ENCODE results near the gene YY1AP1. TPM values are rescaled to one million over a fixed set of nuclear protein-coding genes. Genes with fewer than 3 reads are reported as not detected.
"Not testable (repeated sequence)": the region's sequence is repeated elsewhere in the genome, so short reads cannot be mapped to it uniquely, and the experiment has no call there.

Gene YY1AP1
- total and polyA plus RNA-seq, 12 donors: 44.0 to 70.4 (median 57.6) TPM

DNA sequence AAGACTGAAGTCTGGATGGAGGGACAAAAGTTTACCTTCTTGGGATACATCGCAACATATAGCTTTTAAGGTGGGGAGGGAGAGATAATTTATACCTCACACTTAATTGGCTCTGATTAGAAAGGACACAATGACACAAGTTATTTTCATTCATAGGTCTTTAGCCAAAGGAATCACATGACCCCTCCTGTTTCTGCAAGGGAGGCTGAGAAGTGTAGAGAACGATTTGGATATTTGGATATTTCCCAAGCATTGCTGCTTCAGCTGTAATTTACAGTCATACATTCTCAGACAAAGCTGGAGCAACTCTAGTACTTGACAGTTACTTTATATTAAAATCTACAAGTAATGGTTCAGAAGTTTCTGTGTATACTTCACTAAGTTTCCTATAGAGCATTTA lies 24.5 kb upstream of the YY1AP1 start:
- Histone ChIP-seq H3K9me3 (replicated peaks in 1 of 3) (no peaks in the 10 kb centered on the region), H3K4me3 (no peak overlapping the region), H3K27ac (no peak overlapping the region), H3K4me1 (replicated peaks in 1 of 2) (peaks cover 0 to 7% of the 10 kb centered on the region in 2 donors), H3K27me3 (no peaks in the 10 kb centered on the region), H3K36me3 (replicated peaks in 1 of 2) (no peaks in the 10 kb centered on the region)
- DNase-seq: no peak
- TF ChIP-seq POLR2A (IDR thresholded peaks at IDR 0.05): no peak
- TF ChIP-seq, protein P1, sequence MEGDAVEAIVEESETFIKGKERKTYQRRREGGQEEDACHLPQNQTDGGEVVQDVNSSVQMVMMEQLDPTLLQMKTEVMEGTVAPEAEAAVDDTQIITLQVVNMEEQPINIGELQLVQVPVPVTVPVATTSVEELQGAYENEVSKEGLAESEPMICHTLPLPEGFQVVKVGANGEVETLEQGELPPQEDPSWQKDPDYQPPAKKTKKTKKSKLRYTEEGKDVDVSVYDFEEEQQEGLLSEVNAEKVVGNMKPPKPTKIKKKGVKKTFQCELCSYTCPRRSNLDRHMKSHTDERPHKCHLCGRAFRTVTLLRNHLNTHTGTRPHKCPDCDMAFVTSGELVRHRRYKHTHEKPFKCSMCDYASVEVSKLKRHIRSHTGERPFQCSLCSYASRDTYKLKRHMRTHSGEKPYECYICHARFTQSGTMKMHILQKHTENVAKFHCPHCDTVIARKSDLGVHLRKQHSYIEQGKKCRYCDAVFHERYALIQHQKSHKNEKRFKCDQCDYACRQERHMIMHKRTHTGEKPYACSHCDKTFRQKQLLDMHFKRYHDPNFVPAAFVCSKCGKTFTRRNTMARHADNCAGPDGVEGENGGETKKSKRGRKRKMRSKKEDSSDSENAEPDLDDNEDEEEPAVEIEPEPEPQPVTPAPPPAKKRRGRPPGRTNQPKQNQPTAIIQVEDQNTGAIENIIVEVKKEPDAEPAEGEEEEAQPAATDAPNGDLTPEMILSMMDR (IDR thresholded peaks at IDR 0.05): no peak
- WGBS, 4 donors: 55 to 62% (median 60%) methylated on average over 2 of the region's 2 CpGs
- intact Hi-C loops (cut with DNase I): no loop called here

GRCh38 chr1:155712636-155713035 lies 24.1 kb upstream of the YY1AP1 start:
- H3K4me1 ChIP-seq (replicated peaks in 1 of 2); H3K36me3 ChIP-seq (replicated peaks in 1 of 2); H3K4me3 ChIP-seq; H3K9me3 ChIP-seq (replicated peaks in 1 of 3); H3K27me3 ChIP-seq; H3K27ac ChIP-seq; intact Hi-C loops (cut with DNase I); DNase-seq: not testable (repeated sequence)
- WGBS, 4 donors: 88 to 90% (median 90%) methylated on average over 3 of the region's 3 CpGs

- intact Hi-C loops (cut with DNase I); H3K4me3 ChIP-seq; H3K4me1 ChIP-seq (replicated peaks in 1 of 2); H3K36me3 ChIP-seq (replicated peaks in 1 of 2); H3K27me3 ChIP-seq; DNase-seq; H3K9me3 ChIP-seq (replicated peaks in 1 of 3); H3K27ac ChIP-seq: not testable (repeated sequence)
- WGBS, 4 donors: 87 to 100% (median 95%) methylated on average over 1 to 3 of the region's 3 CpGs
Observed at GRCh38 chr1:155711457-155711856, 22.9 kb upstream of the YY1AP1 start.

DNA sequence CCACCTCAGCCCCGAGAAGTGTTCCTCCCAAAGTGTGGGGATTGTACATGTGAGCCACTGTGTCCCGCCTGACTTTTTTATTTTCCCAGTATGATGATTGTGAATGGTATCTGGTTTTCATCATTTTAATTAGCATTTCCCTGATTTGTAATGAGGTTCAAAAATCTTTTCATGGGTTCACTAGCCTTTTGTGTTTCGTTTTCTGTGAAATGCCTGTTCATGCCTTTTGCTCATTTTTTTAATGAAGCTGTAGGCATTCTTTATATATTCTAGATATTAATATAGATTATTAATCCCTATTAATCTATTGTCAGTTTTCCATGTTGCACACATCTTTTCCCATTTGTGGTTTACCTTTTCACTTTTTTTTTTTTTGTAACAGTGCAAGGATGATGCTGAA lies 20.8 kb upstream of the YY1AP1 start:
- TF ChIP-seq, protein P1 (IDR thresholded peaks at IDR 0.05): no peak
- TF ChIP-seq POLR2A (IDR thresholded peaks at IDR 0.05): no peak
- intact Hi-C loops (cut with DNase I): no loop called here
- no peak for DNase-seq
- Histone ChIP-seq H3K9me3 (replicated peaks in 1 of 3) (no peaks in the 10 kb centered on the region), H3K4me1 (replicated peaks in 1 of 2) (peaks cover 0 to 7% of the 10 kb centered on the region in 2 donors), H3K27me3 (no peaks in the 10 kb centered on the region), H3K36me3 (replicated peaks in 1 of 2) (no peaks in the 10 kb centered on the region), H3K27ac (no peak overlapping the region), H3K4me3 (no peak overlapping the region)
- 95 to 97% (median 96%) methylated on average over 3 of the region's 3 CpGs for WGBS, 4 donors

GRCh38 chr1:155706139-155706538 lies 17.6 kb upstream of the YY1AP1 start:
- DNase-seq: no peak
- WGBS, 4 donors: 82 to 90% (median 87%) methylated on average over 5 of the region's 5 CpGs

GRCh38 chr1:155704414-155704813 lies 15.8 kb upstream of the YY1AP1 start:
- DNase-seq; intact Hi-C loops (cut with DNase I); H3K4me1 ChIP-seq (replicated peaks in 1 of 2); H3K27ac ChIP-seq; H3K36me3 ChIP-seq (replicated peaks in 1 of 2); H3K9me3 ChIP-seq (replicated peaks in 1 of 3); H3K4me3 ChIP-seq; H3K27me3 ChIP-seq: not testable (repeated sequence)
- WGBS, 4 donors: 90 to 97% (median 95%) methylated on average over 4 to 5 of the region's 5 CpGs

More at GRCh38 chr1:155706139-155706538, 17.6 kb upstream of the YY1AP1 start:
- H3K9me3 ChIP-seq (replicated peaks in 1 of 3): no peaks in the 10 kb centered on the region
- intact Hi-C loops (cut with DNase I): no loop called here
- H3K4me1 ChIP-seq (replicated peaks in 1 of 2): no peaks in the 10 kb centered on the region
- TF ChIP-seq POLR2A (IDR thresholded peaks at IDR 0.05): no peak
- TF ChIP-seq, protein P1 (IDR thresholded peaks at IDR 0.05): no peak
- H3K27me3 ChIP-seq: no peaks in the 10 kb centered on the region
- H3K36me3 ChIP-seq (replicated peaks in 1 of 2): no peaks in the 10 kb centered on the region
- no peak overlapping the region for H3K27ac ChIP-seq
- H3K4me3 ChIP-seq: no peak overlapping the region
